GM21367 (cell line): ENCODE results near the gene DPEP1.
"Not testable (repeated sequence)": the region's sequence is repeated elsewhere in the genome, so short reads cannot be mapped to it uniquely, and the experiment has no call there.

Experiments
- ATAC-seq: cut with Tn5 transposase; IDR thresholded peaks from one replicate; pipeline ENCODE4 v1.9.1; 2021; ENCODE audit not compliant: unreplicated experiment

Gene DPEP1

DNA sequence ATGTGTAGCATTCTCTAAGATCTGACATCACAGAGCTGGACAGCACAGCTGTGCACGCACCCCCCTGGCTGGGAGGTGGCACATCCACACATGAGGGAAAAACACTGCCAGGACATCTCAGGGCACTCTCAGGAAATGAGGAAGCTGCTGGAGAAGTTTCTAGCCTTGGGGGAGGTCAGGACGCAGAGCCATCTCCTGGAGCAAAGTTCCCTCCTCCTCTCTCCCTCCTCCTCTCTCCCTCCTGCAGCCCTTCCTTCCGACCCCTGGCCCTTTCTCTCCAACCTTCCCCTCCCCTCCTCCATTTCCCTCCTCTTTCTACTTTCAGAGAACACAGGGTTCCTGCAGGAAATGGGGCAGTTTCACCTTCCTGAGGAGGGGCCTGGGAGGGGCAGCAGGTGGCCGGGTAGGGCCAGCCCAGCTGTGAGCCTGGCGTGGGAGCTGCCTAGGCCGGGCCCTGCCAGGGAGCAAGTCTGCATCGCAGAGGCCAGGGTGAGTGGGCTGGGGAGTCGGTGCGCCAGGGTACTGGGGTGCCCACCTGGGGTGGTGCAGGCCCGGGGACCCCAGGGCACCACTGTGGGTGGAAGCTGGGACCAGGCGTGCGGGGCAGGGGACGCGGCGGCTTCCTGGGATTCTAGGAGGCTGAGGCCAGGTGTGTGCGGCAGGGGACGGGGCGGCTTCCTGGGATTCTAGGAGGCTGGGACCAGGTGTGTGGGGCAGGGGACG lies at the start of gene DPEP1:
Gene DPEP1, plus strand, starts transcription at position 412 of the 723 bp plus-strand sequence. CDS start 16,769 bp downstream, outside the sequence.
- no peak for ATAC-seq

DNA sequence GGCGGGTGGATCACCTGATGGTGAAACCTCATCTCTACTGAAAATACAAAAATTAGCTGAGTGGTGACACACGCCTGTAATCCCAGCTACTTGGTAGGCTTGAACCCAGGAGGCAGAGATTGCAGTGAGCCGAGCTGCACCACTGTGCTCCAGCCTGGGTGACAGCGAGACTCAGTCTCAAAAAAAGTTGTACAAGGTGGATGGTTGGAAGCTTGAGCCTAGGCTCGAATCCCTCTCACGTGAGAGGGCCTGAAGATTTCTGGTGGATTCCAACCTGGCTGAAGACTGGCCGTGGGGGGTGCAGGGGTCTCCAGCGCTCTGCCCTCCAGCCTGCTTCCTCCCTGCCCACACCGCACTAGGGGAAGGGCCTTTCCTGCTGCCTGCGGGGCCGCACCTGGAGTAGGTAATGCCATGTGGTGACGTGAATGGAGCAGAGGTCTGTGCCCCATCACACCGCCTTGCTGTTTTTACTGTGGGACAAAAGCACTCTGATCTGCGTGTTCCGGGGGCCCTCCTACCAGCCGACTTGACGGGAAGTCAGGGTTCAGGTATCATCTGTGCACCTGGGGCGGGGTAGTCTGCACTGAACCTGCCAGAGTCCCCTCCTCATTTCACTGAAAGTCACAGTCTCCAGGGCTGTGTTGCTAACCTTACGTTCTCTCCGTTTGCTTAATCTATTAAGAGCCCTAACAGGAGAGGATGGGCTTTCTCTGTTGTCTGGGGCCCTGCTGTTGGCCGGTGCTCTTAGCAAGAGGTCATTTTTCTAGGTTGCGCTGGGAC lies 48.8 kb upstream of the DPEP1 start:
- ATAC-seq, result no peak

DNA sequence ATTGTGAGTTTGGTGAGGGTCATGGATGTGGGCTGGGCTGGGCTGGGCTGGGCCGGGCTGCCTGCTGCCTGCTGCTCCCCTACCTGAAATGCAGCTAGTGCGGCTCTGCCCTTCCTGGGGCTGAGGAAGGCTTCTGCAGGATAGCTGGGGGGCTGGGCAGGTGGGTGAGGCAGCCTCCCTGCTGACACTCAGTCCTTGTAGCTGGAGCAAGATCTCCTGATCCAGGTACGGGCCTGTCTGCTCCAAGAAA lies 48.3 kb upstream of the DPEP1 start:
- no peak for ATAC-seq

DNA sequence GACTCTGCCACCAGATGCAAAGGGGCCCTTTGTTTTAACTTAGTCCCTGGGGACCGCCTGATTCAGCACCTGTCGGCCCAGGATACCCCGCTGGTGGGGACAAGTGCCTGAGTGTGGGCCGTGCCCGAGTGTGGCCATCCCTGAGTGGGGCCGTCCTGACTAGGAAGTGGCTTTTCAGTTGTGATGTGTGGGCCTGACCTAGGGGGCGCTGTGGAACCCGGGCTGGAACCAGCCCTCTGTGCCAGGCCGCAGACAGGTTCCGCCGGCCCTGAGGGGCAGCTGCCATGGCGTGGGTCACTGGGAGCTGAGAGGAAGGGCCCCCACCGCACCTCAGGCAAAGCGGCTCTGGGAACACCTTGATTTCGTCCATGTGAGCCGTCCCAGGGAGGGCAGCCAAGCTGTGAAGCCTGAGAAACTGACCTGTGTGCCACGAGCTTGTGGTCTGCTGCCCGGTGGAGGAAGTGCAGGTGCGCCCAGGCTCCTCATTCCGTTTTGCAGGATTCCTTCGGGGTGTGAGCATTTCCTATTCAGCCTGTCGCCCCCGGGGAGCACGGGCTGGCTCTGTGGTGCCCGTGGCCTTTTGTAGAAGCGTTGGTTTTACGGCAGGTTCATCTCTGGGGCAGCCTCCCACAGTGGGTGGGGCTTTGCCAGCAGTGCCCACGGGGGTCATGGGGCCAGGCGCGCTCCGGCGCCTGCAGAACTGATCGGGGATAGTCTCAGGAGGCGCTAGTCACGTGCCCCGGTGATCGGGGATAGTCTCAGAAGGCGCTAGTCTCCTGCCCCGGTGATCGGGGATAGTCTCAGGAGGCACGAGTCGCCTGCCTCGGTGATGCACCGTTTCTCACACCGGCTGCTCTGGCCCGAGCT lies 47.7 kb upstream of the DPEP1 start:
- ATAC-seq, result no peak

DNA sequence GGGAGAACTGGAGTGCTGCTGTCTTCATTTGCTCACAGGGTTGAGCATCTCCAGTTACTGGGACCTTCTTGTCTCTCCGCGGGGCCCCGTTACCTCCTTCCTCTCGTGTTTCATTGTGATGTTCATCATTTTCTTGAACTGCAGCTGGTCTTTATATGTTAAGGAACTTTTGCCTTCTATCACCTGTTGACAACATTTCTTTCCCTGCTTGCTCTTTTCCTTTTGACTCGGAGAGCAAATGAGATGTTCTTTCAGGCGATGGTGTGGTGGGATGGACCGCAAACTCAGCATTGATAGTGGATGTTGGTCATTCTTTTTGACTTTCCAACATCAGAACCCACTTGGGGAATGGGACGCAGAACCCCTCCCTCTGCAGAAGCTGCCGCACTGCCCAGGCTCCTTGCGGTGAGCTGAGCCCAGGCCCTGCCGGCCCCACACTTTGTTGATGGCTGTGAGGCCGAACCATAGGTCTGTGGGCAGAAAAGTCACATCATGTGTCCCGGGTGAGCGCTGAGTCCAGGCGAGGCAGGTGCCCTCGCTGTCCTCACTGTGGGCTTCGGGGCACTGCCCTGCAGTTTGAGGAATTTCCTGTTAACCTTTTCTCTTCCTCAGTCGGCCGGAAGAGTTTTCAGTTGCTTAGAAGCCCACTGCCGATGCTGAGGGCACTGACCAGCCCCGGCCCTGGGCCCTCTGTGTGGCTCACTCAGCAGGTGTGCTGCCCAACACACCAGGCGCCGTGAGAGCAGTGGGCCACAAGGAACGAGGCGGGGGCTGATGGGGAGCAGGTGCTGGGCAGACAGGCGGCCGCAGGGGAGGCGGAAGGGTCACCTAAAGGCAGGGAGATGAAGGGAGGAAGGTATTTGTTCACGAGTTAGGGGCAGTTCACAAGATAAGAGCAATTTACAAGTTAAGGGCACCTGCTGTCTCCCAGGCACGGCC lies 45.5 kb upstream of the DPEP1 start:
- ATAC-seq, result no peak

DNA sequence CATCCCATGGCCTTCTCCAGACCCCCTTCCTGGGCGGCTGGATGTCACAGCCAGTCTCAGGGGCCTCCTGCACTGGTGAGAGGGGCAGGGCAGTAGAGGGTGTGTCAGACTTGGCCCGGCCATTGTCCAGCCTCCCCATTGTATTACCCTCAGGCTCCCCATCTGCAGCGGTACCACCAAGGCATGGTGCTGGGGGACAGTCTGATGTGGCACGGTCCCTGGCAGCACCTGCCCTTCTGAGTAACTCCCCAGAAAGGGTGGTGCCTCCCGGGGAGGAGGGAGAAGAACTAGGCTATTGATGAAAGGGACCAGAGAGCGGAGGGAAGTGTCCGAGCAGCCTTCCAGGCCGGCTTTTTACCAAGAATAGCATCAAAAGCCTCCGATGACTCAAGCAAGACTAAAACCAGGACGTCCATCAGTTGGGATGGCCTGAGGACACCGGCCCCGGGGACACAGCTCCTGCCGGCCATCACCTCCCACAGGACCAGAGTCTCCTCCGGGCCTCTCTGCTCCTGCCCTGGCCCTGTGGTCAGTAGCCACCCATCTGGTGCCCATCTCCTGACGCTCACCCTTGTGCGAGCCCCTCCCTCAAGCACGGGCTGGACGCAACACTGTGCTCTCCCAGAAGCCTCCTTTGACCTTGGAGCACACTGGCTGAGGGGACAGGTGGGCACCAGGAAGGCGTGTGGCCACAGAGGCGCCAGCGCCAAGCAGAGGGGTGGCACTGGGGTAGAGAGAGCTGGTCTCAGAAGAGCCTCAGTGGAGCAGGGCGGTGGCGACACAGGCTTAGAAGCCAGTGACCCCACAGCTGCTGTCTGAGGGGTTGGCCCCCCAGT lies 43.7 kb upstream of the DPEP1 start:
- no peak for ATAC-seq

DNA sequence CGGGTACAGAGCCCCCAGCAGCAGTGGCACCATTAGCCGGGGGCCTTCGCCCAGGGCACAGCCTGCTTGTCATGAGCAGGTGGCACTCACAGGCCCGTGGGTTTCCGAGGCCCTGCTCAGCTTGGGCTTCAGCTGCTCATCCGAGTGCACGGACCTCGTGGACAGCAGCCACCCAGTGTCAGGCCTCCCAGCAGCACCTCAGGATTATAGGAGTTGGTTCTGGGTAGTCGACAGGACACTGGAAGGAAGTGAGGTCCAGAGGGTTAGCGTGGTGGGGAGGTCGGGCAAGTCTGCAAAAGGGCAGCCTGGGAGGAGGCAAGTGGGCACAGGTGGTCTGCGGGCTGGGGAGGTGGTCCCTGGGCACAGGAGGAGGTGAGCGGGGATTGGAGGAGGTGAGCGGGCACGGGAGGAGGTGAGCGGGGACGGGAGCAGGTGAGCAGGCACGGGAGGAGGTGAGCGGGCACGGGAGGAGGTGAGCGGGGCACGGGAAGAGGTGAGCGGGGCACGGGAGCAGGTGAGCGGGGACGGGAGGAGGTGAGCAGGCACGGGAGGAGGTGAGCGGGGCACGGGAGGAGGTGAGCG lies 43.0 kb upstream of the DPEP1 start:
- ATAC-seq, result no peak

DNA sequence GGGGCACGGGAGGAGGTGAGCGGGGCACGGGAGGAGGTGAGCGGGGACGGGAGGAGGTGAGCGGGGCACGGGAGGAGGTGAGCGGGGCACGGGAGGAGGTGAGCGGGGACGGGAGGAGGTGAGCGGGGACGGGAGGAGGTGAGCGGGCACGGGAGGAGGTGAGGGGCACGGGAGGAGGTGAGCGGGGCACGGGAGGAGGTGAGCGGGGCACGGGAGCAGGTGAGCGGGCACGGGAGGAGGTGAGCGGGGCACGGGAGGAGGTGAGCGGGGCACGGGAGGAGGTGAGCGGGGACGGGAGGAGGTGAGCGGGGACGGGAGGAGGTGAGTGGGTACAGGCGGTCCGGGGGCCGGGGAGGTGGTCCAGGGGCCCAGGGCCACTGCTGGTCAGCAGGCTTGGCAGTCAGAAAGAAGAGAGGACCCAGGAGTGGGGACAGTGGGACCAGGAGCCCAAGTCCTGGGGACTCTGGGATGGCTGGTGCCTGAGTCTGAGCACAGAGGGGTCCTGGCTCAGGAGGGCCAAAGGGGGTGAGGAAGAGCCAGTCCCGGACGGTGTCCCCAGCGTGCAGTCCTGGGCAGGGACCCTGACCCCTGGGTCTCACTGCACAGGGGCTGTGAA lies 42.4 kb upstream of the DPEP1 start:
- ATAC-seq, result not testable (repeated sequence)

DNA sequence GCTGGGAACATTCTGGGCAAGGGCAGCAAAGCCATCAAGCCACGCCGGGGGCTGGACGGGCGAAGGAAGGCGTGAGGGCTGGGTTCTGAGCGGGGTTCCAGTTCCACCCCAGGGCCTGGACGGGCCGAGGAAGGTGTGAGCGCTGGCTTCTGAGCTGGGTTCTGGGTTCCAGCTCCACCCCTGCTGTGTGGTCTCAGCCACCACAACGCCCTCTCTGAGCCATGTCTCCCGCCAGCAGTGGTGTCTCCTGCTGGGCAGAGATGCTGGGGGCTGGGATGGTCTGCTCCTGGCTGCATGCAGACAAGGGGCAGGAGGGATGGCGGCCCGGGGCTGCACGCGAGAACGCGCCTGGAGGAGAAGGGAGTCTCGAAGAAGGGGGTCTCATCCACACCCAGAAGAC lies 41.8 kb upstream of the DPEP1 start:
- ATAC-seq, result no peak

DNA sequence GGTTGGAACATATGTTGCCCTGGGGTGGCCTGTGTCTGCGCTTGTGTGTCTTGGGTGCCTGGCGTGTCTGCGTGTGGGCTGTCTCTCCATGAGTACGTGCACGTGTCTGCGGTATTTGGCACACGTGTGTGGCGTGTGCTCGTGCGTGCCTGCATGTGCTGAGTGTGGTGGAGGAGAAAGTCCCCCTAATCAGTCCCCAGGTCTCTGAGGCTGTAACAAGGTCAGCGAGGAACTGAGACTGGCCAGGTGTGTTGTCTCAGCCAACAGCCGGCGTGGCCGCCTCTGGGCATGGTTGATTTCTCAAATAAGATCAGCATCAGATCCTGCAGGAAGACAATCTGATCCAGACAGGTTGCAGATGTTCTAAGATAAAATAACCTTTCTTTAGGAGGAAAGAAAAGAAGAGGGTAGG lies 41.4 kb upstream of the DPEP1 start:
- ATAC-seq, result no peak

DNA sequence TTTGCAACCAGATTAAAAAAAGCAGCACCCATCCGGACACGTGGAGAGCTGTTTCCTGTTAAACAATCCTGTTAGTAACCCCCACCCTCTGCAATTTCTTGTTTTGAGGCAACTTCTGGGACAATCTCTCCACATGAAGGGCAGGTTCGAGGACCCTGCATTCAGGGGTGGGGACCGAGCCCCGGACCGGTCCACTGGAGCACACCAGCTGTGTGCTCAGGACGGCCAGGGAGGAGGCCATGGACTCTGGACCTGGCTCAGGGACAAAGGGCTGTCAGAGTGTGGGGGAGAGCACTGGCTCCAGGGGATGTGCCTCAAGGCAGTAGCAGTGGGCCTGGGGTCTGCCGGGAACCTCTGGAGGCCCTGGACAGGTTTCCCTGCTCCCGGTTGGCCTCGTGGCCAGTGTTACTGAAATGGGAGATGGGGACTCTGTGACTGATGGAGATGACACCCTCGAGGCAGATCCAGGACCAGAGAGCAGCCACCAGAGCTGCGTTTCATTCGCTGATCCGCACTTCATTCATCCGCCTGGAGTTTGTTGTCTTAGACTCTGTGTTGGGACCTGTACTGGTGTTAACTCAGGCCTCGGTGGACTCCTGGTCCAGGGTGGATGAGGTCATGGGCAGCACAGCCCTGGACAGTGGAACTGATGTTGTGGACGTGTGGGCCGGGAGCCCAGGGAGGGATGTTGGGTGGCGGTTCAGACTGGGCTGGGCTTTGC lies 40.8 kb upstream of the DPEP1 start:
- ATAC-seq, result no peak

DNA sequence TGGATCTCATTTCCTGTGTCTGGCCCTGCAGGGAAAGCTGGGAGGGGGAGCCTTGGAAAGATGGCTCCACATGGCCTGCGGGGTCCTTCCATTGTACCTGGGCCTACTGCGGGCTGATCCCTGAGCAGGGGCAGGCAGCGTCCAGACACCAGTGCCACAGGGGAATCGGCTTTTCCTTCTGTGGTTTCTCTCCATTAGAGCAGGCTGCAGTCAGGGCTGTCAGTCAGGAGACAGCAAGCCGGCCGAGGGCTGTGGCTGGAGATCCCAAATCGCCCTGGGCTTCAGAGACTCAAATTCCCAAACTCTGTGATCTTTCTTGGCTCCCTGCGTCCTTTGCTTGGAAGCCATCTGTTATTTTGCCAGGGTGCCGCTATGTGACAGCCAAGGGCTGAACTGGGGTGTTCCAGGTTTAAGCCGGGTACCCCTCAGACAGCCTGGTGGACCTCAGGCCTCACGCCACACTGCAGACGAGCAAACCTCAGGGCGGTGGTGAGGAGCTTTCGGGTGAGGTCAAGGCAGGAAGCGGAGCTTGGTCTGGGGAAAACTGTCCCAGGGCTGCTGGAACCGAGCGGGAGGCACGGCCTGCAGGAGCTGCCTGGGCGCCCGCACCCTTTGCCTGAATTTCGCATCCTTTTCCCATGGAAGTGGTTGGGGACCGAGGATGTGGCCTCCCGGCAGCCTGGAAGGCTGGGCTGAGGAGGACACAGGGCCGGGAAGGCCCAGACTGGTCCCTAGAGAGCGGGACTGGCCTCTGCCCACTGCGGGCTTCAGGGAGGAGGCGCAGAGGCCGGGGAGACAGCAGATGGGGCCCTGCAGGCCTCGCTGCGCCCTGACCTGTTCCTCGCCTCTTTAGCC lies 39.4 kb upstream of the DPEP1 start:
- no peak for ATAC-seq

DNA sequence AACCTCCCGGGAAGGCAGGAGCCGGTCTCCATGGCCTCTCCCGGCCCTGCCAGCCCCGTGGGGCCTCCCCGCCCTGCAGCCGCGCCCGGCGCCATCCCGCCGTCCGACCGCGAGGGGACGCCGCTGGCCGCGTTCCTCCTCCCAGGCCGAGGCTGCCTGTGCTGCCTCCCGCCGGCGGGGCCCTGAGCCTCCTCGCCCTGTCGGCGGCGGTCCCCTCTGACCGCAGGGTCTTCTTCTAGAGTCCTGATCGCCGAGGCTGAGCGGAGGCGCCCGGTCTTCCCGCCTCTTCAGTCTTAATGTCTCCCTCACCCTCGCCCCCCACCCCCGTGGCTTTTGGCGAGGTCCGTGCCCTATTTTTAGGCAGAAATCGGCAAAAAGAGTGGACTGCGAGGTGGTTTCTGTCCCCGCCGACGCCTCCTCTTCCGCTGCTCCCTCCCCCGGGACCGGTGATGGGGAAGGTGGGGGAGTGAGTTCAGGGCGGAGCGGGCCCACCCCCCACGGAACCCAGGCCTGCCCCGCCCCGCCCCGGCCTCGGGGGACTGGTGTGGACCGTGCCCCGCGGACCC lies 38.7 kb upstream of the DPEP1 start:
- ATAC-seq, result no peak

DNA sequence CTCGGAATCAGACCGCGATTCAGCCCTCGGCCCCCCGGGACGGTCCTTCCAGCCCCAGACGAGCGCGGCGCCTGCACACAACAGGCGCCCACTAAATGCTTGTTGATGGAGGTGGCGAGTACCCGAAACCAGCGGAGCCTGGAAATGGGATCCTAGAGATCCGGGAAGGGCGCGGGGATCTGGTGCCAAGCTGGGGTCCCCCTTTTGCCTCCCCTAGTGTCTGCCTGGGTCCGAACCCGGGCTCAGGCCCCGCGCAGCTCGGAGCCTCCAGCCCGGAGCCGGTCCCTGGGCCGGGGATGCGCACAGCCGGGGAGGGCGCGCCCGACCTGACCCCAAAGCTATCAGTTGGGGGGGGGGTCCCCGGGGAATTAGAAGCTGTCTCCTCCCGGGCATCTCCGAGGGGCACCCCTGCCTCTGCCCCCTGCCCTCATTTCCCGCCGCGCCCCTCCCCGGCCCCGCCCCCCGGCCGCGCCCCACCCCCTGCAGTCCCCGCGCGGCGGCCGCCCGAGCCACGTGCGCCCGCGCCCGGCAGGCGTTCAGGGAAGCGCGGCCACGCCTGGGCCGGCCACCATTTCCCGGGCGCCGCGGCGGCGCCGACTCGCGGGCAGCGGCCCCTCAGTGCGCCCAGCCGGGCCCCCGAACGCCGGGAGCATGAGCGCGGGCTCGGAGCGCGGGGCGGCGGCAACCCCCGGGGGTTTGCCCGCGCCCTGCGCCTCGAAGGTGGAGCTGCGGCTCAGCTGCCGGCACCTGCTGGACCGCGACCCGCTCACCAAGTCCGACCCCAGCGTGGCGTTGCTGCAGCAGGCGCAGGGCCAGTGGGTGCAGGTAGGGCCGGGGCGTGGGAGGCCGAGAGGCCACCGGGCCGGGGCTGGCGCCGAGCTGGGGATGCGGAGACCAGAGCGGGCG lies 37.9 kb upstream of the DPEP1 start, which contains the start of gene CPNE7:
Gene CPNE7, plus strand, starts transcription at position 512 of the 906 bp plus-strand sequence. Its CDS starts 140 bp downstream, at position 652.
- no peak for ATAC-seq

DNA sequence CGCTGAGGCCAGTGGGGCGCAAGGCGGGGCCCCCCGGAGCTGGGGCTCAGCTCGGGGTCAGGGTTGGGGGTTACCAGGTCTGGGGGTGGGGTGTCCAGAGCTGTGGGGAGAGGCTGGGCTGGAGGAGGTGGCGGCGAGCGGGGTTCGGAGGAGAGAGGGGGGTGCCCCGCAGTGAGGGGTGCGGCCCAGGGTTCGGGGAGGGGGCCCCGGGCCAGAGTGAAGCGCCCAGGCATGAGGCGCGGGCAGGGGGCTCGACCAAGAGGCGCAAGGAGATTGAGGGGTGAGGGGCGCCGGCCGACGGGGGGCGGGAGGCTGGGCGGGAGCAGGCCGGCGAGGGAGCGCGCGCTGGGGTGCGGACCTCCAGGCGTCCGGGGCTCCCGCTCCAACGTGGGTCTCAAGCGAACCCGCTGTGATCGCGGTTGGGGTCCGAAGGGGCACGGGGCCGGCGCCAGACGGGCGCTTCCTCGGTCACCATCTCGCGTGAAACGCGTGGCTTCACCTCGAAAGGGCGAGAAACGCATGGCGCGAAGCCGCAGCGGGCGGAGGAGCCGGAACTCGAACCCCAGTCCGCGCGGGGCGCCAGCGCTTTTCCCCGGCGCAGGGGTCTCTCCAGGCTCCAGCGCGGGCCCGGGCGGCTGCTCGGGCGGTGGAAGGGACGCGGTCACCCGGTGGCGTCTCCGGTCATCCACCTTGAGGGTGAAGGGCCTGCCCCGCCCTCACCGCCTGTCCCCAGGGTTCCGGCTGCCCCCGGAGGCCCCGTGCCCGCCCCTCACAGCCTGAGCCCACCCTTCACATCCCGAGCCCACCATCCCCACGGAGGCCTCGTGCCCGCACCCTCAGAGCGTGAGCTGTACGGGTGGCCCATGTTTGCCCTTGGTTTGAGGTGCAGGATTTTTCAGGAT lies 37.0 kb upstream of the DPEP1 start:
- no peak for ATAC-seq
